NK-92 (cell line): Measurements from ENCODE around the gene NDUFV1.

Experiments
- DNase-seq: peaks from one replicate; lab custom pipeline; 2025; ENCODE audit not compliant: unreplicated experiment; lab: John Stamatoyannopoulos, UW

Gene NDUFV1

DNA sequence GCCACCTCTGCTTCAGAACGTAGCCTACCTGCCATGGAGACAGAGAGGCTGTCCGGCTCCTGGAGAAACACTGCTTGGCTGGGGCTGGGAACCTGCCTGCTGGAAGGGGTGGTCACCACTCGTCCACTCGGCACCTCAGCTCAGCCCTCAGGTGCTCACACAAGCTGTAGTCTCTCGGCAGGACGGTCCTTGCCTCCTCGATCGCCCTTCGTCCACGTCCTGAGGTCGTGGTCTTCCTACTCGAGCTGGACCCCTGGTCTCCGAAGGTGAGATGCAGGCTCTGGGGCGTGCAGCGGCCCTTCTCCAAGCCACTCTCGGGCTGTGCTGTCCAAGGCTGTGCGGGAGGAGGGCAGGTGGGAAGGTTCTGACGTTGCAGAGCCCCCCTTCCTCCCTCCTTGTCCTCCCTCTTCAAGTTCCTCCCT, 32.7 kb downstream of the NDUFV1 start, which contains the start of gene TBX10:
TSS of gene TBX10 (minus strand) at position 326 of the 422 bp plus-strand sequence. CDS start at position 35, 291 bp downstream.
- DNase-seq, result no peak

DNA sequence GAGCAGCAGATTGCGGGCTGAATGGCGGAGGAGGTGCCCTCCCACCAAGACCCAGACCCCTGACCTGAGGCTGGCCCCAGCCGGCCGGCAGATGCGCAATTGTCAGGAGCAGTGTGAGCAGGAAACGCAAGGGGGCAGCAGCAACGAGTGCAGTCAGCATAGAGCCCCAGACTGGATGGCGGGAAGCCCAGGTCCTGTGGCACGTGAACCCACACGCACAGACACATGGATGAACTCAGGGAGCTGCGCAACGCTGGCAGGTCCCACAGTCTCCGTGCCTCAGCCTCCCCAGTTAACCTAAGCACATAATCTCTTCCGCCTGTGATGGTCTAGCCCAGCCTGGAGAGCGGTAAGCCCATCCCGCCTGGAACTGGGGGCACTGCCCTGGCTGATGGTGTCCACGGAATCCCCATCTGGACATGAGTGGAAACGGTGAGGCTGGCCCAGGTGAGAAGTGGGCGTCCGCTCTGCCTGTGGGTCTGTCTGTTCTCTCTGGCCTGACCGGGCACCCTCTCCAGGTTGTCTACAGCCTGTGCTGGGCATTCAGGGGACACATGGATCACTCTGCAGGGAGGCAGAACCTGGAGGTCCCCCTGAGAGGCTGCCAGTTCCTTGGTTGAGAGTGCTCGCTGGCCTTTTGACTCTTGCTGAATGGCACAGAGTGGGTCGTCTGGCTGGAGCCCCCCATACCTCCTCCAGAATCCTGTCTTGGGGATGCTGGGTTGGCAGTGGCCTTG, 33.5 kb downstream of the NDUFV1 start:
- DNase-seq, result no peak

DNA sequence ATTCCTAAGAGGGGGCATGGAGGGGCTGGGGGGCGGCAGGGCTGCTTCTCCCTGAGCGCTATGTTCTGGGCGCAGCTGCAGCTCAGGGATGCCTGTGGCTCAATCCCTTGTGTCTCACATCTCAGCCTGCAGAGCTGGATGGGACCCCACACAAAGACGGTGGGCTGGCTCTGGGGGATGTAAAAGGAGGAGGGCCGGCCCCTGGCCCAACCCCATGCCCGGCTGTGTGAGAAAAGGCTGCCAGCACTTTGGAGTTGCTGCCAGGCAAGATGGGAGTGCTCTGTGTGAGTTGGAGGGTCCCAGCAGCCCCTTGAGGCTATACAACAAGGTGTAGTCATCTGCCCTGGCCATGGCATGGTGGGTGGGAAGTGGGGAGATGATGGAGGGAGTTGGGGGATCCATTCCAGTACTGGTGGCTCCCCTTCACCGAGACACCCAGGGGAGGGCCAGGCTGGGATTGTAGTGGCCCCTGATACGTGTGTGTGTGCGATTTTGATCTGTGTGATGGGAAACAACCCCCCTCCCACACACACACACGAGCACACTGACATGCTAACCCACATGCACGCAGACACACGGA, 34.1 kb downstream of the NDUFV1 start:
- DNase-seq, result no peak

DNA sequence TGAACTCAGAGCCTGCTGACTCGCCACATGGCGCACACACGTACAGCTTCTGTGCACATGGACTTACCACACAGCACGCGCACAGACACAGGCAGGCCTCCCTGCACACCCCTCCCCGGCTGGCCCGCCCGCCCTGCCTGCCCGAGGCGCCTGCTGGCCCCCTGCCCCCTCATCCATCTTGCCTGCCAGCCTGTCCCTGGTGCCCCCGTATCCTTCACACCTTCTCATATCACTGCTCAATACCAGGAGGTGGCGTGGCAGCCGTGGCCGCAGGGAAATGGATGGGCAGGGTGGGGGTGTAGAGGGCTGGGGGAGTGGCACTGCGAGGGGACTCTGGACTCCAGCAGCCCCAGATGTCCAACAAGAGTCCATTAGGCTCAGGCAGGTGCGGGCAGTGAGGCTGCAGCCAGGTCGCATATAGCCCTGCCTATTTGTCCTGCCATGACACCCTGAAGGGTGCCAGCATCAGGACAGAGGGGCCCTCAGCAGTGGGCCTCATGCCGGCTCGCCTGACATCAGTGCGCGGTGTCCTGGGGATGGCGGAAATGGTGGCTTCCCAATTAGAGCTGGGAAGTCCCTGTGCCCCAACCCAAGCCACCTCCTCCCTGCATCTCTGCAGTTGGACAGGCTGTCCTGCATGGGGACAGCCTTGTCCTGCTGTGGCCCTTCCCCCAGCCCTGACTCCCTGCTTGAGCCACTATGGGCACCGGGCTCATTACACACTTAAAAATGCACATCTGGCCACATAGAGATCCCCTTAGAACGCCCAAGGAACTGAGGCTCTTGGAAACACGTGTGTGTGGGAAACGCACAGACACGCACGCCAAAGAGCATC, 34.8 kb downstream of the NDUFV1 start:
- DNase-seq, result no peak

DNA sequence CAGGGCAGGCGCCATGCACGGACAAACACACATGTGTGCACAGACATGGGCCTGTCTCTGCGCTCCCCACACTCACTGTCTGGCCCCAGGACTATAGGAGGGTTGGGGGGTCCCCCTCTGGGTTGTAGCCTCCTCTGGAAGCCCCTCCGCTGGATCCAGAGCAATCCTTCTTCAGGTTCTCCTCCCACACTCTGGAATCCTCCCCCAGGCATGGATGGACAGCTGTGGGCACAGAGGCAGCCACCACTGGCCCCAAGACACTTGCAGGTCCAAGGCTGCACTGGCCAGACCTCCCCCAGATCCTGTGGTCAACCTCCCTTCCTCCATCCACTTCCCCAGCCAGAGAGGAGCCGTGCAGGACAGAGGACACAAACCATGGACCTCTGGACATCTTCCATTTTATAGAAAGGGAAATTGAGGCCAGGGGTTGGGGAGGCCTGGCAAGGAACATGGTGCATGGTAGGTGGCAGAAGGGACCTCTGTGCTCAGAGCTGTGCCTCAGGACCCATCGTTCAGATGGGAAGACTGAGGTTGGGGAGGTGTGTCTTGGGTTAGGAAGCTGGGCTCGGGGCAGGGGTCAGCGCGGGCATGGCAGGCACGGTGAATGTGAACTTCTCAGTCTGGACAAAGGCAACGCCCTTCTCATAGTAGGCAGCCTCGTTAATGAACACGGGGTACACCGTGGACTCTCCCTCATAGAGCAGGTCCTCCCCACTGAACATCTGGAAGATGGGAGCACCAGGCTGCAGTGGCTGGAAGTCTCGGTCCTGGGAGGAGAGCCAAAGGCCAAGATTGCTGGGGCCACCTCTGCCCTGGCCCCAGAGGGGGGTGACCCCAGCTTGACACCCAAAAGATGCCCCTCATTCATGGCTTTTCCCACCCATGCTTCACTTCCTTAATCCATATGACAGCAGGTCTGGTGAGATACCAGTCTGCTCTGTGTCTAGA, 35.7 kb downstream of the NDUFV1 start:
- no peak for DNase-seq

DNA sequence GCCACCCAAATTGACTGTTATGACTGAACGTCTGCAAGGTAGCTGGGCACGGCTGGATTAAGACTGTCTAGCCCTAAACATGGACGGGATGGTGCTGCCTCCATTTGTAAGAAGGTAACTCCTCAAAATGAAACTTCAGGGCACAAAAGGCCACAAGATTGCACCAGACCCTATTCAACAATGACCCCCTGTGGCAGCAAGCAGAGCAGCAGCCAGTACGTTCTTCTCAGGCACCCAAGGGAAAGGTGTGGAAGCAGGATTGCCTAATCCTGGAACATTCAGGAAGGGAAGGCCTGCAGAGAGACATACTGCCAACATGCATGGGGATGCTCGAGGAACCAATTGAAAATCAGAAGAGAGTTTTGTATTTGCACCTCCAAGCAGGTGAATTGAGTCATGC, 37.3 kb downstream of the NDUFV1 start:
- no peak for DNase-seq

DNA sequence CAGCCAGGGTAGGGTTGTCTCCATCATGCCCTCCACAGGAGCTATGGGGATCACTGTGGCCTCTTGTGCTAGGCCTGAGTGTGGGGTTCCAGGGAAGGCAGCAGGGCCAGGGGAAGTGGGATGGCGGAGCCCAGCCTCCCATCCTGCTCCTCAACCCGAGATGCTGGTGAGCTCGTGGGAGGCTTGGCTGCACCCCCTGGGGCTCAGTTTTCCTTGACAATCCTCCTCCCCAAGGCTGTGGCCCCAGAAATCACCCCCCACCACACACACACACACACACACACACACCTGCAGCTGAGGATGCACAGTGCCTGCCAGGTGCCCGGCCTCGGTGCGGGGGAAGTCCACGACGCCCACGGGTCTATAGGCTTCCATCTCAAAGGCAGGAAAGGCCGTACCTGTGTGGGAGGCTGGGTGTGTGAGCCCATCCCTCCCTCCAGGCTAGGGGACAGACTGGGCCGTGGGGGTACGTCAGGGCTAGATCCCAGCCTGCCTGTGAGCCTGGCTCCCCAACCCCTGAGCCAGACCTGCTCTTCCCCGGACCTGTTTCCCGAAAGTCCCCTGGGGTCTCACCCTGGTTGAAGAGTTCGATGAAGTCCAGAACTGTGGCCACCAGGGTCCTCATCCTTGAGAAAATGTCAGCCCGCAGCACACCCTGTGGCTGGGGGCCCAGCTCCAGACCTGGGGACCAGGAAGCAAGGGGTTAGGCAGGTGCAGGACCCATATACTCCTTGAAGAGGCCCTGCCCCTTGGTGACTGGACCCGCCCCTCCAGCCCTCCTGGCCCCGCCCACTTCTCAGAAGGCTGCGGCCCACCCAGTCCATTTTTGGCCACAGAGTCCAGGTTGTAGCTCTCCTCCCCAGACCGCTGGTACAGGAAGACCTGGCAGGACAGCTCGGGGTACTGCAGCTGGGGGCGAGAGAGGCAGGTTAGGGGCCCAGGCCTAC, 38.0 kb downstream of the NDUFV1 start:
- DNase-seq, result no peak

DNA sequence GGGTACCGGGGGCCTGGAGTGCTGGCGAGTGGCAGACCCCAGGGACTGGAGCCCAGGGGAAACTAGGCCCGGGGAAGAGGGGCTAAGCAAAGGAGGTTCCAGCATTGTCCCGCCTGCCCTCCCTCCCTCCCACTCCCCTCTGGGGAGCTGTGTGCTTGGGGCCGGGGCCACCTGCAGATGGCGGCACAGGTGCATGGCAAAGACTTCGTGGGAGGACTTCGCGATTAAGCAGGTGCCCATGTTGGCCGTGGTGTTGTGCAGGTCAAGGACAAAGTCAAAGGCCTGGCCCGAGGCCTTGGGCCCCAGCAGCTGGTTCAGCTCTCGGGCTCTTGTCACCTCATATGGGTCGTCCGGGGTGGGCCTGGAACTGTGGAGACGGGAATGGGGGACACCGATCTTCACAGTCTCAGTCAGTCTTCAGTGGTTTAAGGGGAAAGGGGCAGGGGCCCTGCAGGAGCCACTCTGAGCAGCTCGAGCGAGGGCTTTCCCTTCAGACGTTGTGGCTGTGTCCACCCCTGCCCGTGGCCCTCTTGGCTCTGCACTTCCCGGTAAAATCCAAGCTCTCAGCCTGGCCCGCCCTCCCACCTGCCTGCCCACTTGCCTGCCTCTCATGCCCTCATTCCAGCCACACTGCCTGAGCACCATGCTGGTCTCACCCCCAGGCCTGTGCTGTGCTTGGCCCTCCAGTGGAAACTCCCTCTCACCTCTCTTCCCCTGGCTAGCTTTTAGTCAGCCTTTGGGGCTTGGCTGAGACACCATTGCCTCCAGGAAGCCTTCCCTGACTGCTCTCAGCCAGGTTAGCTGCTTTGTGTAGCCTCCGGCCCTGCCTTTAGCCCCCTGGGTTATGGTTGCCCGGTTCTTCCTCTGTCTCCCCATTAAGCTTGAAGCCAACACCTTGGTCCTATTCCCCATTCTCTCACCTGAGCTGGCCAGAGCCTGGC, 39.1 kb downstream of the NDUFV1 start:
- DNase-seq, result no peak

DNA sequence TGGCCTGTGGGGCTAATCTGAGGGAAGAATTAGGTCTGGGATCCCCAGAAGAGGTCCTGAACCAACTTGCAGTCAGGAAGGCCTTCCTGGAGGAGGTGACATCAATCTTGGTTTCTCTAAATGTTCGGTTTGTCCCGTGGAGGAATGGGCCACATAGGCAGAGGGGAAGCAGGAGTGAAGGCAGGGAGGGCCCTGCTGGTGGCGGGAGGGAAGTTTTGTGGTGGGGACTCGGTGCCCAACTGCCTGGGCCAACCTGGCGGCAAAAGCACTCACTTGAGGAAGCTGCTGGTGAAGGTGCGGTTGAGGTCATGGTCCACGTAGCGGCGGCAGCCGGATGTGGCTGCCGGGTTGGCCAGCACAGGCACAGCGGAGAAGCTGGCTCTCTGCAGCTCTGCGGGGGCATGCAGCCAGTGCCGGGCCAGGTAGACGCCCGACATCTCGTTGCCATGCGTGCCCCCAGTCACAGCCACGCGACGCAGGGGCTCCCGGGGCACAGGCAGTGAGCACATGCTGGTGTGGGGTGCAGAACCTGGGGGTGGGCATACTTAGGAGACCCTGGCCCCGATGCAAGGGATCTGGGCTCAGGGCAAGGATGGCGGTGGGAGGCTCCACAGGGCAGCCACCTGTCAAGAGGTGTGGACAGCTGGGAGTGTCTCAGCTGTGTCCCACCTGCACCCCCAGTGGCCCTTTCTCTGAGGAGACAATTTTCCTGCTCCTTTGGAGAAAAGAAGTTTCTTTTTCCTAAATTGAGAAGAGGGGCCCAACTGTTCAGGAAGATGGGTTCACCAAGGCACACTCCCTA, 40.0 kb downstream of the NDUFV1 start:
- no peak for DNase-seq

DNA sequence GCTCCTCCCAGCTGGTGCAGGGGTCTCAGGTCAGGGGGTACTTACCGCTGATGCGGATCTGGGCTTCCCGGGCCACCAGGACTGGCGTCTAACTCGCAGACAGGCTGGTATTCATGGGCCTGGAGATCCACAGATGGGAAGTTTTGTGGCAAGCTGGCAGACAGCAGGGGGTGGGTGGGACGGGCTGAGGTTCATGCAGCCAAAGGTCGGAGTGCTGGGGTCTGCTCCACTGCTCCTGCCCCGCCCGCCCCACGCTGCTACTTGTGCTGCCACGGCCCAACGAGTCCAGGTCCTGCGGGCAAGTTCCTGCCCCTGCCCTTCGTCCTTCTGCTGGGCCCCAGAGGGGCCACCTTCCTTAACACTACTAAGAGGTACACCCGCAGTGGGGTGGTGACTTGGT, 40.7 kb downstream of the NDUFV1 start:
- no peak for DNase-seq

DNA sequence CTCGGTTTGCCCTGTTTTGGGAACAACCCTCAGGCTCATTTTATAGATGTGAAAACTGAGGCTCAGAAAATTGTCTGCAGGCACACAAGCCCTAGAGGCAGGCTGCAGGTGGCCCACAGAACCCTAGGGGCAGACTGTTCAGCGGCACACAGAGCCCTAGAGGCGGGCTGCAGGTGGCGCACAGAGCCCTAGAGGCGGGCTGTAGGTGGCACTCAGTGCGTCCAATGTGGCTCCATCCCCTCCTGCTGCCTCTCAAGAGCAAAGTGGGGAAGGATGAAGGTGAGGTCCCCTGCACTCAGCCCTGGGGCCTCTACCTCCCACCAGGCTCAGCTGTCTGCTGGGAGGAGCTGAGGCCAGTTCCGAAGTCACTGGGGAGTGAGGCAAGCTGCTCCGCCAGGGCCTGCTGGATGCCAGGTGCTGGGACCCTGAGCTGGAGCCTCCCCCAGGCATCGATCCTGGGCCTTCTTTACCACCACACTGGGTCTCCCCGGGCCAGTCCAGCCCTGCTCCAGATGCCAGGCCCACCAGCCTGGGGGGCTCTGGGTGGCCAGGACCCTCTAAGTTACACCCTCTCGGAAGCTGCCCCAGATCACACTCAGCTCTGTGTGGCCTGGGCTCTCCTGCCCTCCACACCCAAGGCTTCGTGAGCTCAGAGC, 41.5 kb downstream of the NDUFV1 start:
- DNase-seq, result no peak

DNA sequence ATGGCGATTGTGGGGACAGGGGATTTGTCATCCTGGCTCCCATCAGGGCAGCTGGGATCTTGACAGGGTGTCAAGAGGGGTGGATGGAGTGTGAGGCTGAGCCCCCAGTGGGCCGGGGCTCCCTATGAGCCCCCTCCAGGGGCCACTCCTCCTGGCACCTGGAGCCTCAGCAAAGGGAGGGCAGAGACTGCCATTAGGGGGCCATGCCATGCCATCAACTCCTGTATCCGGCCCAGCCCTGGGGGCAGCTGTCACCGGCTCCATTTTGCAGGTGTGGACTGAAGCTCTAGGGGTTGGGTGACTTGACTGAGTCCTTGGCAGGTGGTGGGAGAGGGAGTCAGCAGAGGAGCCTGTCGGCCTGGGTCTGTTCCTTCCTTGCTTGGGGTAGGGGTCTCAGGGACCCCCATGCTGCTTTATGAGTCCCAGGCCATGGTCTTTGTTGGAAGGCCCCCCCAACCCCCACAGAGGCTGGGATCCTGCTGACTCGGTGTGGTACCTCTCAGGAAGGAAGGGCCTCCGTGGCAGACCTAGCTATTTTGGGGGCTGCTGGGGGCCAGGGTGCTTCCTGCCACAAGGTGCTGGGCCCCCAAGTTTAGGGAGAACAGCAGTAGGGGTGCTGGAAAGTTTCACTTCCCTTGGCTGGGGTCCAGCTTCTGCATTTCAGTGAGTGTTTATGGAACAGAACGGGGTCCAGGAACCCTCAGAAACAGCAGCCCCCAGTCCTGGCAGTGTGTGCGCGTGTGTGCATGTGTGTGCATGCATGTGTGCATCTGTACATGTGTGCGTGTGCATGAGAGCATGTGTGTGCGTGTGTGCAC, 42.3 kb downstream of the NDUFV1 start:
- no peak for DNase-seq

DNA sequence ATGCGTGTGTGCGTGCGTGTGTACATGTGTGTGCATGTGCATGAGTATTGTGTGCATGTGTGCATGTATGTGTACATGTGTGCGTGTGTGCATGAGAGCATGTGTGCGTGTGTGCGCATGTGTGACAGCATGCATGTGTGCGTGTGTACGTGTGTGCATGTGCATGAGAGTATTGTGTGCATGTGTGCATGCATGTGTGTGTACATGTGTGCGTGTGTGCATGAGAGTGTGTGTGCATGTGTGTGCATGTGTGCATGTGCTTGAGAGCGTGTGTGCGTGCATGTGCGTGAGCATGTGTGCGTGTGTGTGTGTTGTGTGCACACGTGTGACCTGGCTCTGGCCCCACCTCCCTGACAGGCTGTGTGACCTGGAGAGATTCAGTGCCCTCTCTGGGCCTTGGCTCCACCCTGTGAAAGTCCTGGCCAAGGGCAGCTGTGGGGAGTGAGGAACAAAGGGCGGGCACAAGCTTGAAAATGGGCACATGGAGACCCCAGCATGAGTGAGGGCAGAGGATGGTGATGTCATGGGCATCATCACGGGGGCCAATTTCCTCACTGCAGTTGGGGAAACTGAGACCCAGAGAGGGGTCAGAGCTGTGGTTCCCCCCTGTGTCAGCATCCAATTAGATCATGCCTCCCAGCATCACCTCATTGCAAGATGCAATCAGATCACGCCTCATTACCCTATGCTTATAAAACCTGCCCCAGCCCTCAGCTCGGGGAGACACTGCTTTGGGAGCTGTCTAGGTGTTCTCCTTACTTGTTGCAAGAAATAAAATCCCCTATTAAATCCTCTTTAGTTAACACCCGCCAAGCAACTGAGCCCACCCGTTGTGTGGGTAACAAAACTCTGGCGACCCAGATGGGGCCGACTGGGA, 43.1 kb downstream of the NDUFV1 start:
- no peak for DNase-seq

DNA sequence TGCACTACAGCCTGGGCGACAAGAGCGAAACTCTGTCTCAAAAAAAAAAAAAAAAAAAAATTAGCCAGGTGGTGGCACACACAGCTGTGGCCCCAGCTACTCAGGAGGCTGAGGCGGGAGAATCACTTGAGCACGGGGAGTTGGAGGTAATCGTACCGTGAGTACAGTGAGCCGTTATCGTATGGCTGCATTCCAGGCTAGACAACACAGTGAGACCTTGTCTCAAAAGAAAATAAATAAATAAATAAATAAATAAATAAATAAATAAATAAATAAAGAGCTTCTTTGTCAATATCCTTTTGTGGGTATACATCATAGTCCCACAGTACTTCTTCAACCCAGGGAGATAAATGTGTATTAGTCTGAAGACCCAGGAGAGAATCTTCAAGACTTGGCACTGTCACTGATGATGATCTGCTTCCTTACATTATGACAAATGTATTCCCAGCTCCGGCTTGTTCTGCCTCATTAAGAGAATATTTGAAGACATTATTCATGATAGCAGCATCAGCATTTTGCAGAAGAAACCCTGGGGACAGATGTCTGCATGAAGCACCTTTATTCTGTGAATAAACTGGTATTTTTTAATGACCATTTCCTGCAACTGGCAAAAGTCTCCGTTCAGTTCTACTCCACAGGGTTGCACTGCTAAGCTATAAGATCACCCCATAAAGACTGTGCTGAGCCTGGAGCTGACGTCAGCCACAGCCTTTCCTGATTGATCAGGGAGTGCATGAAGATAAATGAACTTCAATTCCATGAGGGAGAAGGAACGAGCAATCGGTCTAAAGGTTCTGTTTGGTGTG, 45.4 kb downstream of the NDUFV1 start:
- no peak for DNase-seq
